HG03342 (cell line): Measurements from ENCODE around the gene NBL1.

Experiments
- ATAC-seq: cut with Tn5 transposase; IDR thresholded peaks from one replicate; pipeline ENCODE4 v1.9.1; 2021; ENCODE audit warnings: mild to moderate bottlenecking, moderate library complexity; ENCODE audit not compliant: unreplicated experiment

The NBL1 gene

DNA sequence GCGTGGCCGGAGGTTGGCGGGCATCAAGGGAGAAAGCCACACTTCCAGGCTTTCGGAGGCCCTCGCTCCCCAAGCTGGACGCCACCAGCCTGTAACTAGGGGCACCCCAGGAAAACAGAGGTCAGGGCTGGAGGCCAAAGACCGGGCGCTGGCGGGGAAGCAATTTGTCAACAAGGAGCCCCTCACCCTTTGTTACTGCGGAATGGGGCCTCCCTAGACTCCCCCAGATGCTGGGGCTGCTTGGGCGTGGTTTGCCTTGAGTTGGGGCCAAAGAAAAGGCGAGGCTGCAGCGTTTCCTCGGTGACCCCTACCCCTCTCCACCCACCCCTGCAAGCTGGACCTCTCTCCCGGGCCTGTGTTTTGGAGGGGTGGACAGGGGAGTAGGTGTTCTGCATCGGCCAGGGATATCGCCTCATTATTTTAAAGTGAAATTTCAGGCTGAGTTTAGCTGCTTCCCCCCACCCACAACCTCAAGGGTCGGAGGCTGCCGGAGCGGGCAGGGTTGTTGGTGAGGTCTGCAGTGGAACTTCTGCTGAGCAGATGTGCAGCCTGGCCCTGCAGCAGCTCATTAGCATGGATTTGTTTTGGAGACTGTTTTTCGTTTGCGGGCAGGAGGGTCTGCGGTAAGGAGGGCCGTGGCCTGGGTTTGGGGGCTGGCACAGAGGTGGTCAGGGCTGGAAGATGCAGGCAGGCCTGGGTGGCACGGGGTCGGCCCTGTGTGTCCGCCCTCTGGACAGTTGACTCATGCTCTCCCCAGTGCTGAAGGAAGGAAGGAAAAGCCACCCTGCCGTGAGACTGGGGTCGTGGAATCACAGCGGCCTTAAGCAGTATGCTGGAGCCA is 1.5 kb downstream of the NBL1 start:
- no peak for ATAC-seq

DNA sequence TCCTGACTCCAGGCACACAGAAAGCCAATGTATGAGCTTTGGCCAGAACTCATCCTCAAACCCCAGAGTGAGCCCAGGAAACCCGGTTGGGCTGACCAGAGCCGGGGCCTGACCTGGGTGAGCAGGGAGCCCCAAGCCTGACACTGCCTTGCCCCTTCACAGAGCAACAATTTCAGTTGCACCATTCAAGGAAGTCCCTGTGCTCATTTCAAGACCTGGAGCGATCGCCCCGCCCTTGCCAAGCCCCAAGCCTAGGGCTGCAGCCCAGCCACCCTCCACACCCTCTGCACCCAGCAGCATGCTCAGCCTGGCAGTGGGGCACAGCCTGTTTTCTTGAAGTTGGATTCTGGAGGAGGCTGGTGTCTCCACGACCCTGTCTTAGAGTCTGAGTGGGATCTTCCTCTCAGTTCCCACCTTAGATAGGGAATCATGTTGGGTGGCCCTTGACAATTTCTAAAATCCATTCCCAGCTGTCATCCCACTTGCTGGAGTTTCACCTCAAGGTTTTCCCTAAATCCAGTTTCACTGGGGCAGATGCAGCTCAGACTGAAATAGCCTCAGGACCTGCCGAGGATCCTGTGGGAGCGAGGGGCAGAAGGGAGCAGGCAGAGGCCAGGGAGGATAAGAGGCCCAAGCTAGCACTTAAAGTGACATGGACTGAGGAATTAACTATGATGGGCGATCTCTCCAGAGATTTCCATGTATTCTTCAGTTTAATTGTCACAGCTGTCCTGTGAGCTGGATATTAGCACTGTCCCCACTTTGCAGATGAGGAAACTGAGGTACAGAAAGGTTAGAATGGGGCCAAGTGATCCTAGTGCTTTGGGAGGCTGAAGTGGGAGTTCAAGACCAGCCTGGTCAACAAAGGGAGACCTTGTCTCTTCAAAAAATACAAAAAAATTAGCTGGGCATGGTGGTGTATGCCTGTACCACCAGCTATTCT is 2.5 kb downstream of the NBL1 start:
- ATAC-seq: no peak

DNA sequence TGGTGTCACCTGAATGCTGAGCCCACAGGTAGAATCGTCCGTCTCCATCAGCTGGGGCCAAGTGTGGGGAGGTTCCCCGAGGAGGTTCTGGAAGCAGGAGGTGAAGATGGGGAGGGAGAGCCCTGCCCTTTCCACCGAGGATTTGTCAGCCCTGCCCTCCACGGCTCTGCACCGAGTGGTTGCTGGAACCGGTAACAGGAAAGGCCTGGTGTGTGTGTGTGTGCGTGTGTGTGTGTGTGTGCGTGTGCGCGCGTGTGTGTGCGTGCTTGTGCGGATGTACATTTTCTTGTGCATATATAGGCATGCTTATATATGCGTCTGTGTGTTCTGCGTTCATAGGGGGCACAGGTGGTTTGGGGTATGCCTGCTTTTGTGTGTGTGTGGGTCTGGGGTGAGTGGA is 3.5 kb downstream of the NBL1 start:
- no peak for ATAC-seq

DNA sequence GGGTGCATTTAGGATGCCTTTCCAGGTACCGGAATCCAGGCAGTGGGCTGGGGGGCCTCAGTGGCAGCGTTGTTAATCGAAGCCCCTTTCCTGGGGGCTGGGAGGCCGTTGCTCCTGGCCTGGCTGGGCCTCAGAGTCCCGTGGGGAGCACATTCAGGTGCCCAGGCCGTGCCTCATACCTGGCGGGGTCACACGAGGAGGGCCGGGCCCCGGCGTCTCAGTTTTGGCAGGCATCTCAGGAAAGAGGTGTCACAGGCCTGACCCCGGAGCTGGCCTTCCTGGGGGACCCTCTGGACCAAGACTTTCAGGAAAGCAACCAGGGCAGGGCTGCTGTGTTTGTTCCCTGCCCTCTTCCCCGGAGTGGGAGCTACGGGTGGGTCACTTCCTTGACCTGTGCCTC is 4.1 kb downstream of the NBL1 start:
- no peak for ATAC-seq

DNA sequence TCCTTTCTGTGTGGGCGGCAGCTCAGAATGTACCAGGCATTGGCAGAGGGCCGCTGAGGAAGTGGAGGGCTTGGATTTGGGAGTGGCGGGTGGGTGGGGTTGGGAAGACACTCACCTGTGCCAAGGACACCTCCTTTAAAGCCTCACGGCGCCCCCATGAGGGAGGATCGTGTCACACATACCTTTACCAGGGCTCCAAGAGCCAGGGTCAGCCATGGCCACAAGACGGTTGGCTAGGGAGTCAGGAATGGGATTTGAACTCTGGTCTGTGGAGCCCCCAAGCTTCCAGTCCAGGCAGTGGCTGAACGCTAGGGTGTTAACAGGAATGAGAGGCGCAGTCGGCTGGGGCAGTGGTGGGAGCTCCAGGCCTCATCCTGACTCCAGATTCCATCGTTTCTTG is 4.6 kb downstream of the NBL1 start:
- no peak for ATAC-seq

DNA sequence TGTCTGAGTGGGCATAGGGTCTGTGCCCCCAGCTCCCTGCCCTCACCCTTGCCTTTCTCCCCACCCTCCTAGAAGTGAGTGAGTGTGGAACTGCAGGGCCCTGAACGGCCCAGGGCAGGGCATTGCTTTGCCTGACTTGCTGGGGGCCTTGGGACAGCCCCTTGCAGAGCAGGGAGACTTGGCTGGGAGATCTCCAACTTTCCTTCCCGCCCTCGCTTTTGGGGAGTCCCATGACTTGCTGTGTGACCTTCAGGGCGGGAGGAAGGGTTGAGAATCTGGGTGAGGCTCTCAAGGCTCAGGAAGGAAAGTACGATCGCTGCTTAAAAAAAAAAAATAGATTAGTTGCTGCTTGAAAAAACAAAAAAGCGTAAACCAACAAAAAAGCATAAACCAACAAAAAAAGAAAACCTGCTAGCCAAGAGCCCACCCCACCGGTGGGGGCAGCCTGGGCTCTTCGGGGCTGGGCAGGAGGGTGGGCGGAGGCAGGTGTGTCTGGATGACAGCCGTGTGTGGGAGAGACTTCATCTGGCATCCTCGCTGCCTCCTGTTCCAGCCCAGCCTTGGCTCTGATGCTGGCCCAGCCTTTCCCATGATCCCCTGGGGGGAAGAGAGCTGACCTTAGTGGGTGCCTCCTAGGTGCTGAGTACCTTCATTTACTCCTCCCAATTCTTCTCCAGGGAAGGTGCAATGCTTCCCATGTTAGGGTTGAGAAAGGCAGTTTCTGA is 6.5 kb downstream of the NBL1 start:
- no peak for ATAC-seq

DNA sequence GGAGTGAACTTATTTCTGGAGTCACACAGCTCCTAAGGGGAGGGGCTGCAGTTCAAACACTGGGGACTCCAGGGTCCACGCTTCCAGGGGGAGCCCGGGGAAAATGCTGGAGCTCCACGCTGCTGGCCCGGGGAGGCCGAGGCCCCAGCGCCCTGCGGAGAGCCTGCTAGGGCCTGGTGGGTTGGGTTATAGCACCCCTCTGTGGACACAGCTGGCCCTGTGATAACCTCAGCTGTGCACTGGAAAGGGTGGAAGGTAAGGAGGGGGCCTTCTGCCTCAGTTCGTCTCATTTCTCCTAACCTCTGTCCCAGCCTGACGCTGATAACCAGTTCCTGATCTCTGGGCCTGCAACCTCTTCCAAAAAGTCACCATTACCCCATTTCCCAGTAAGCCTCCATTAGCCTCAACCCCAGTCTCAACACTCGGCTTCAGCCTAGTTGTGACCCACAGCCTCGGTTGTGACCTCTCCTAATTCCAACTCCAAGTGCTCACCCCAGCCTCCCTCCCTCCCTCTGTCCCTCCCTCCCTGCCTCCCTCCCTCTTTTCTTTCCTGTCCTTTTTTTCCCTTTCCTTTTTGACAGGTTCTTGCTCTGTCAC is 7.1 kb downstream of the NBL1 start:
- ATAC-seq: no peak

DNA sequence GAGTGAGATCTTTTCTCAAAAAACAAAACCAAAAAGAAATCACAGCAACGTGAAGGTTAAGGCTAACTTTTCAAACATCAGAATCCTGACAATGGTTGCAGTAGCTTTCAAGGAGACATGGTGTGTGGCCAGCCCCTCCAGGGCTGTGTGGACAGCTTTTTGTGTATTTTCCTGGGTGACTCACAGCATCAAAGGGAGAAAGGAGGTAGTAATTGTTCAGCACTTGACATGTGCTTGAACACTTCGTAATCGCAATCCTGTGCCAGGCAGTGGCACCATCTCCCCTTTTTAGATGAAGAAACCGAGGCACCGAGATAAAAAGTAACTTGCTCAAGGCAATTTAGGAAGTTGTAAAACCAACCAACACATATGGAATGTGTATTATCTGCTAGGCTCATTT is 10.3 kb downstream of the NBL1 start:
- no peak for ATAC-seq

DNA sequence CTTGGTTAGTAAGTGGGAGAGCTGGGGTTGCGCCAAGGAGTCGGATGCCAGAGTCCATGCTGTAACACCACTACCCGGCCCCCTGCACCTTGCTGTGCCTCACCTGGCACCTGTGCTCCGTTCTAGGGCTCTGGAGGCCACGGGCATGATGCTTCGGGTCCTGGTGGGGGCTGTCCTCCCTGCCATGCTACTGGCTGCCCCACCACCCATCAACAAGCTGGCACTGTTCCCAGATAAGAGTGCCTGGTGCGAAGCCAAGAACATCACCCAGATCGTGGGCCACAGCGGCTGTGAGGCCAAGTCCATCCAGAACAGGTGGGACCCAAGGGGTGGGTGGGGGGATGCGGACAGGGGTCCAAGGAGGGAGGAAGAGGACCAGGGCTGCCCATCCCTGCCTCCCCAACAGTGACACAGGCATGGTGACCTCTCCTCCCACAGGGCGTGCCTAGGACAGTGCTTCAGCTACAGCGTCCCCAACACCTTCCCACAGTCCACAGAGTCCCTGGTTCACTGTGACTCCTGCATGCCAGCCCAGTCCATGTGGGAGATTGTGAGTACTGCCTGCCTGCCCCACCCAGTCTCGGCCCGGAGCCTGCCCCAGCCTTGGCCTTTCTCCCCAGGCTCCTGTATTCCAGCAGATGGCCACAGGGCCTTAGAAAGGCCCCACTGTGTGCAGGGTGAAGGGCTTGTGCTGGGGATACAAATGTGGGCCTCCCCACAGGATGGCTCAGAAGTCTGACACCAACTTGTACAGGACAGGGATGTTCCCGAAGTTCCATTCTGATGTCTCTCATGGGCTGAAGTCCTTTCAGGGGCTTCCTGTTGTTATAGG is 11.0 kb downstream of the NBL1 start:
- no peak for ATAC-seq

DNA sequence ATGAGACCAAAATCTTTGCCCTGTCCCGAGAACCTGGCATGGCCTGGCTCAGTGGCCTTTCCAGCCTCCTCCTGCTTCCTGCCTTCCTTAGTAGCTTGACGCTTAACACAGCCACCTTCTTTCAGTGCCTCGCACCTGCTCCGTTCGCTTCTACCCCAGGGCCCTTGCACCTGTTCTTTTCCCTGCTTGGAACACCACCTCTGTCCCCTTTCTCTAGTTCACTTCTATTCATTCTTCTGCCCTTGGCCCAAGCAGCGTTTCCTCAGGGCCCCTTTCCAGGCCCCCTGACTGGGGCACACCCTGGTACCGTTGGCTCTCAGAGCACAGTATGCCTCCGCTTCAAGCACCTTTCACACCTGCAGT is 11.6 kb downstream of the NBL1 start:
- ATAC-seq: no peak

DNA sequence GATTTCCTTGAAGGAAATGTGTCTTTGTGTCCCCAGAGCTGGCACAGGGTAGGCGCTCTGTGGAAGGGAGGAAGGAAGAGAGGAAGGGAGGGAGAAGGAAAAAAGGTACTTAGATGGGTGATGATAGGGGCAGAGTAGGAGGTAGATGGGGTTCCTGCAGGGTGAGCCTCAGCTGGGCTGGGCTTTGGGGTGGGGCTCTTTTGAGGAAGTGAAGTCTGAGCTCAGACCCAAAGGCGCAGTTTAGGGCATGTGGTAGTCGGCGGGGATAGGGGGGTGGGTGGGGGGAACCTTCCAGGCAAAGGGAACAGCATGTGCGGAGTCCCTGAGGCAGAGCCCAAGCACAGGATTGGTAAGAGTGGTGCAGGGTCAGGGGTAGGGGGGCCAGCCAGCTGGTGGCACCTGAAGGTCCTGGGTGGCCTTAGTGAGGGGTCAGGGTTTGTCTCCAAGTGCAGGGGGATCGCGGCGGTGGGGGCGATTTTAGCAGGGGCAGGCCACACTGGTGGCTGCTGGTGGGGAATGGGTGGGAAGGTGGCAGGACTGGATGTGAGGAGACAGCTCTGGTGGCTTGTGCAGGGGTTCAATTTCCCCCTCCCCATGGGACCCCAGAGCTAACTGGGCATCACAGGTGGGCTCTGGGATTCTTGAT is 12.1 kb downstream of the NBL1 start:
- ATAC-seq: no peak

DNA sequence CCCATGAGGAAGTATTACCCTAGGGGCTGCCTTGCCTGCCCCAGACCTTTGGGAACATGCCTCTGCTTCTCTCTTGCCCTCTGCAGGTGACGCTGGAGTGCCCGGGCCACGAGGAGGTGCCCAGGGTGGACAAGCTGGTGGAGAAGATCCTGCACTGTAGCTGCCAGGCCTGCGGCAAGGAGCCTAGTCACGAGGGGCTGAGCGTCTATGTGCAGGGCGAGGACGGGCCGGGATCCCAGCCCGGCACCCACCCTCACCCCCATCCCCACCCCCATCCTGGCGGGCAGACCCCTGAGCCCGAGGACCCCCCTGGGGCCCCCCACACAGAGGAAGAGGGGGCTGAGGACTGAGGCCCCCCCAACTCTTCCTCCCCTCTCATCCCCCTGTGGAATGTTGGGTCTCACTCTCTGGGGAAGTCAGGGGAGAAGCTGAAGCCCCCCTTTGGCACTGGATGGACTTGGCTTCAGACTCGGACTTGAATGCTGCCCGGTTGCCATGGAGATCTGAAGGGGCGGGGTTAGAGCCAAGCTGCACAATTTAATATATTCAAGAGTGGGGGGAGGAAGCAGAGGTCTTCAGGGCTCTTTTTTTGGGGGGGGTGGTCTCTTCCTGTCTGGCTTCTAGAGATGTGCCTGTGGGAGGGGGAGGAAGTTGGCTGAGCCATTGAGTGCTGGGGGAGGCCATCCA is 12.8 kb downstream of the NBL1 start:
- ATAC-seq: no peak

DNA sequence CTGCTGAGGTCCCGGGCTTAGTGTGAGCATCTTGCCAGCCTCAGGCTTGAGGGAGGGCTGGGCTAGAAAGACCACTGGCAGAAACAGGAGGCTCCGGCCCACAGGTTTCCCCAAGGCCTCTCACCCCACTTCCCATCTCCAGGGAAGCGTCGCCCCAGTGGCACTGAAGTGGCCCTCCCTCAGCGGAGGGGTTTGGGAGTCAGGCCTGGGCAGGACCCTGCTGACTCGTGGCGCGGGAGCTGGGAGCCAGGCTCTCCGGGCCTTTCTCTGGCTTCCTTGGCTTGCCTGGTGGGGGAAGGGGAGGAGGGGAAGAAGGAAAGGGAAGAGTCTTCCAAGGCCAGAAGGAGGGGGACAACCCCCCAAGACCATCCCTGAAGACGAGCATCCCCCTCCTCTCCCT is 13.4 kb downstream of the NBL1 start:
- ATAC-seq: no peak

DNA sequence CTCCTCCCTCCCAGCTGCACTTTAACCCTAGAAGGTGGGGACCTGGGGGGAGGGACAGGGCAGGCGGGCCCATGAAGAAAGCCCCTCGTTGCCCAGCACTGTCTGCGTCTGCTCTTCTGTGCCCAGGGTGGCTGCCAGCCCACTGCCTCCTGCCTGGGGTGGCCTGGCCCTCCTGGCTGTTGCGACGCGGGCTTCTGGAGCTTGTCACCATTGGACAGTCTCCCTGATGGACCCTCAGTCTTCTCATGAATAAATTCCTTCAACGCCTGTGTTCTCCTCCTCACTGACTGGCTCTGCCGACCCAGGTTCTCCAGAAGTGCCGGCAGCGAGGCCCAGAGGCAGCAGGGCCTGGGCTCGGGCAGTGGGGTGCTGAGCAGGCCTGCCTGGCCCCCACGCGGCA is 14.1 kb downstream of the NBL1 start:
- no peak for ATAC-seq

DNA sequence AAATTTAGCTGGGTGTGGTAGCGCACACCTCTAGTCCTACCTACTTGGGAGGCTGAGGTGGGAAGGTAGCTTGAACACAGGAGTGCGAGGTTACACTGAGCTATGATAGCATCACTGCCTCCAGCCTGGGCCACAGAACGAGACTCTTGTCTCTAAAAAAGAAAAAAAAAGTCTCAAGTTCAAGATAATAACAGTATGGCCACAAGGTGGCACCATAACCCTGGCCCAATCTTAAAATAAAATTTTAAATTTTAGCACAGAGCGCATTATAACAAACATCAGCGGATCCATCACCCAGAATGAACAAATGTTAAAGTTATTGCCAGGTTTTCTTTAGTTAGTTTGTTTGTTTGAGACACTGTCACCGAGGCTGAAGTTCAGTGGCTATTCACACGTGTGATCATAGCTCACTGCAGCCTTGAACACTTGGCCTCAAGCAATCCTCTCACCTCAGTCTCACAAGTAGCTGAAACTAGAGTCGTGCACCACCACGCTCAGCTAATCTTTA is 17.7 kb downstream of the NBL1 start:
- ATAC-seq: no peak

DNA sequence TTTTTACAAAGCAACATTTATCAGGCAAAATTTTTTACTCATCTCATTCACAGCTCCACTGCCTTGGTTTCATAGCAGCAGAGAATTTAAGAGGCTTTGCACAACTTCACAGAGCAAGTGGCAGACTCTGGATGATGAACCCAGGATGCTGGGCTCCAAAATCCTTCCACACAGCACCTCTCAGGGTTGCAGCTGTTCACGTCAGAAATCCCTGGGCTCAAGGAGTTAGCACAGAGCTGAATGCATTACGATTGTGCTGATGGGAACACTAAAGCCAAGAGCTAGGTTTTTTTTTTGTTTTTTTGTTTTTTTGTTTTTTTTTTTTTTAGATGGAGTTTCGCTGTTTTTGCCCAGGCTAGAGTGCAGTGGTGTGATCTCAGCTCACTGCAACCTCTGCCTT is 18.2 kb downstream of the NBL1 start:
- no peak for ATAC-seq

DNA sequence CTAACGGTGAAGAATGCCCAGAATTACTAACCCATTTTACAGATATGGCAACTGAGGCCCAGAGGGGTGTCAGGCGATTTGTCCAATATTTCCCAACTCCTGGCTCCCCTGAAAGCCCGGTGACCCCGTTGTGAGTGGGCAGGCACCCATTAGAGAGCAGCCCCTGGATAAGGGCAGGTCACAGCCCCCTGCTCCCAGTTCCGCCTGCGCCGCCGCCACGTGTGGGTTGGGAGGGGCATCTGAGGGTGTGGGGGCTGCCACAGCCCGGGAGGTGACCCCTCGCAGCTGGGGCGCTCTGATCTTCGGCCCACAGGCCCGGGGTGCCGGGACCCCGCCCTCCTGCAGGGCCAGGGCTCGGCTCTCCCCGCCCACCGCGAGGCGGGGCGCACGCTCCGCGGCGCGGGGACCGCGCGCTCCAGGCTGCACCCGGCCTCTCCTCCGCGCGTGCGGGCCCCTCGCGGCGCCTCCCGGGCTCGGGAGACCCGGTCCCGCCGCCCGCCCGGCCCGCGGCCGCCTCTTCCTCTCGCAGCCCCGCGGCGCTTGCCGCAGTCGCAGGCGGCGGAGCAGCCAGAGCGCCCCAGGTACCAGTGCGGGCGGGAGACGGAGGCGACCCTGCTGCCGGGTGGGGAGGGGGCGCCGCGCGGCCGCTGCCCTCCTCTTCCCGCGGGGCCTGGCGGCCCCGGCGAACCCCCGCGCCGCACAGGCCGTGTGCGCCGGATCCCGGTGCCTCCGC is 20.5 kb downstream of the NBL1 start, which contains the start of gene HTR6:
Gene HTR6 (plus strand): TSS at position 423 of the 733 bp plus-strand sequence. CDS start 879 bp downstream, outside the sequence.
- ATAC-seq: no peak

DNA sequence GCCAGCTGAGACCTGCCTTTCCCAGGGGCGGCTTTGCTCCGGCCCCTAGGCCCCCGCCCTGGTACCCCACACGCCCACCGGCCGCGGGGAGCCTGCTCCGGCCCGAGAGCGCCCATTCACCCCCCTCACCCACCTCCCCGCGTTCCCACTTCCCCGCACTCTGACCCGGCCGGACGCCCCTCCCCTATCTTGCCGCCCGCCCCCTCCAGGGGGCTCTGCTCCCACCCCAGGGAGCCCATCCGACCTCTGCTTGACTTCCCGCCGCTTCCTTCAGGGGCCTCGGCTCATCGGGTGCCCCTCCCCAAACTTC is 21.0 kb downstream of the NBL1 start:
- no peak for ATAC-seq
